Adrenal gland (tissue), 19 donors: ENCODE results near the gene ITIH3. TPM values are rescaled to one million over a fixed set of nuclear protein-coding genes. Genes with fewer than 3 reads are reported as not detected.
A peak's percentile ranks its signal among the peaks of the same experiment; 100 is the strongest.

Experiments used
- DNase-seq, 7 donors: peaks; one replicate each; pipeline ENCODE4 v3.0.0-alpha.2; 2019 to 2020
- H3K27ac ChIP-seq, 5 donors: fragments of 200-600 bp; sonication (generic) in 4 of 5; 1 replicate in 3 of 5; 2 replicates in 2 of 5; pipeline versions ENCODE4 v1.5.1 to v1.8.0; 2016 to 2020; ENCODE audit warnings: mild to moderate bottlenecking in 1 of 5
- H3K27me3 ChIP-seq: fragments of 200-600 bp; 2 replicates; pipeline ENCODE4 v1.8.0; 2021
- H3K36me3 ChIP-seq, 2 donors: fragments of 200-600 bp; replicated peaks in 1 of 2; 1 replicate in 1 of 2; 2 replicates in 1 of 2; pipeline versions ENCODE4 v1.5.1 to v1.8.0; 2018 to 2022
- H3K4me1 ChIP-seq, 2 donors: fragments of 200-600 bp; replicated peaks in 1 of 2; 1 replicate in 1 of 2; 2 replicates in 1 of 2; pipeline versions ENCODE4 v1.5.1 to v1.8.0; 2018 to 2021
- H3K4me3 ChIP-seq, 4 donors: fragments of 200-600 bp; sonication (generic) in 3 of 4; one replicate each; pipeline ENCODE4 v1.5.1; 2016 to 2018
- H3K9me3 ChIP-seq, 3 donors: fragments of 200-600 bp; sonication (generic) in 1 of 3; replicated peaks in 1 of 3; 1 replicate in 2 of 3; 2 replicates in 1 of 3; pipeline versions ENCODE4 v1.5.1 to v1.8.0; 2016 to 2021
- POLR2A ChIP-seq, 2 donors: fragments of 450-650 bp; IDR thresholded peaks; one replicate each; pipeline ENCODE4 v1.6.1; 2017; ENCODE audit warnings: antibody characterized with exemption in 2 of 2, mild to moderate bottlenecking in 2 of 2, moderate library complexity in 1 of 2
- WGBS, 4 donors: extraction: QIAGEN DNeasy Blood & Tissue Kit in 2 of 4; methylation state at CpG; one replicate each; pipeline versions ENCODE4 v1.1.5 to v1.1.7; 2013 to 2017; 5-methylcytosine and 5-hydroxymethylcytosine counted together
- intact Hi-C, 2 donors: fragments of 100-400 bp; cut with DNase I; formaldehyde crosslinking; loops; one replicate each; pipeline versions ENCODE4 v1.14.1 to v1.15.0; 2022 to 2023
- long read RNA-seq, 10 donors: library from polyadenylated mRNA in 3 of 10; unstranded in 2 of 10; stranded (forward) in 1 of 10; transcript quantifications; one replicate each; pipeline ENCODE4 v2.0.0 and lab custom pipeline, GENCODE V29; 2021 to 2026
- polyA plus RNA-seq, 3 donors: library from polyadenylated mRNA; stranded (reverse); fragments of 200-250 nt in 2 of 3; fragments of 350-450 nt in 1 of 3; fragmentation: Illumina TruSeq in 1 of 3; extraction: RNeasy Lipid Tissue Mini Kit (QIAGEN cat#74804) in 1 of 3; gene quantifications; one replicate each; pipeline ENCODE4 v1.2.3, GENCODE V29; 2013 to 2014
- total RNA-seq, 9 donors: library from RNA; depleted of rRNA in 4 of 9; stranded (reverse); fragments of >200 nt in 4 of 9; fragments of 120-200 nt in 1 of 9; fragmentation: NEBNext Ultra II Directional in 1 of 9; extraction: Animal tissue kit (Norgen Biotek cat#: 25700) in 1 of 9; gene quantifications; one replicate each; pipeline versions ENCODE4 v1.1.0 to v1.2.4, GENCODE V29; 2013 to 2023
- TF ChIP-seq, protein P1 (sequence below), 6 experiments: fragments of 450-650 bp in 4 of 6; fragments of 200-600 bp in 2 of 6; sonication (generic) in 1 of 6; IDR thresholded peaks; 1 replicate in 5 of 6; 2 replicates in 1 of 6; pipeline versions ENCODE4 v1.5.1 to v1.8.0; 2016 to 2021; ENCODE audit warnings: antibody characterized with exemption in 6 of 6, mild to moderate bottlenecking in 2 of 6, moderate library complexity in 1 of 6
- donor health status: healthy with polysubstance abuse.
- donor health status: Bipolar disorder and iron deficiency.
- donor health status: DM: yes; HTN: yes; CAD: no.
- donor health status: DM: no; HTN: no; CAD: no.
- donor health status: DM: no; HTN: no; CAD: no.
- donor health status: DM: yes; HTN: yes; CAD: no.

The ITIH3 gene, protein sequence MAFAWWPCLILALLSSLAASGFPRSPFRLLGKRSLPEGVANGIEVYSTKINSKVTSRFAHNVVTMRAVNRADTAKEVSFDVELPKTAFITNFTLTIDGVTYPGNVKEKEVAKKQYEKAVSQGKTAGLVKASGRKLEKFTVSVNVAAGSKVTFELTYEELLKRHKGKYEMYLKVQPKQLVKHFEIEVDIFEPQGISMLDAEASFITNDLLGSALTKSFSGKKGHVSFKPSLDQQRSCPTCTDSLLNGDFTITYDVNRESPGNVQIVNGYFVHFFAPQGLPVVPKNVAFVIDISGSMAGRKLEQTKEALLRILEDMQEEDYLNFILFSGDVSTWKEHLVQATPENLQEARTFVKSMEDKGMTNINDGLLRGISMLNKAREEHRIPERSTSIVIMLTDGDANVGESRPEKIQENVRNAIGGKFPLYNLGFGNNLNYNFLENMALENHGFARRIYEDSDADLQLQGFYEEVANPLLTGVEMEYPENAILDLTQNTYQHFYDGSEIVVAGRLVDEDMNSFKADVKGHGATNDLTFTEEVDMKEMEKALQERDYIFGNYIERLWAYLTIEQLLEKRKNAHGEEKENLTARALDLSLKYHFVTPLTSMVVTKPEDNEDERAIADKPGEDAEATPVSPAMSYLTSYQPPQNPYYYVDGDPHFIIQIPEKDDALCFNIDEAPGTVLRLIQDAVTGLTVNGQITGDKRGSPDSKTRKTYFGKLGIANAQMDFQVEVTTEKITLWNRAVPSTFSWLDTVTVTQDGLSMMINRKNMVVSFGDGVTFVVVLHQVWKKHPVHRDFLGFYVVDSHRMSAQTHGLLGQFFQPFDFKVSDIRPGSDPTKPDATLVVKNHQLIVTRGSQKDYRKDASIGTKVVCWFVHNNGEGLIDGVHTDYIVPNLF
- total RNA-seq (10 to 100 TPM in 1 of 9 donors, 1 to 10 TPM in 7, under 1 TPM in 1; 0.18 to 31.7 (median 2.6) TPM), polyA plus RNA-seq (1 to 10 TPM in 2 of 3 donors, under 1 TPM in 1; 0.97 to 9.2 (median 4.6) TPM)
- long read RNA-seq, donor 1: 0 reads
- long read RNA-seq, donor 2: 0 reads
- long read RNA-seq, donor 3: 0 reads
- long read RNA-seq, donor 4: 0 reads
- long read RNA-seq, donor 5, partial matches to known transcripts: 8 of 8 reads
- long read RNA-seq, donor 5, other reads (novel, unspliced or antisense): 0 of 8 reads
- long read RNA-seq, donor 6: 0 reads
- long read RNA-seq, donor 7: 0 reads
- long read RNA-seq, donor 8: 0 reads
- long read RNA-seq, donor 9: 0 reads
- long read RNA-seq, donor 10, partial matches to known transcripts: 0 of 1 reads
- long read RNA-seq, donor 10, other reads (novel, unspliced or antisense): 0 of 1 reads

DNA sequence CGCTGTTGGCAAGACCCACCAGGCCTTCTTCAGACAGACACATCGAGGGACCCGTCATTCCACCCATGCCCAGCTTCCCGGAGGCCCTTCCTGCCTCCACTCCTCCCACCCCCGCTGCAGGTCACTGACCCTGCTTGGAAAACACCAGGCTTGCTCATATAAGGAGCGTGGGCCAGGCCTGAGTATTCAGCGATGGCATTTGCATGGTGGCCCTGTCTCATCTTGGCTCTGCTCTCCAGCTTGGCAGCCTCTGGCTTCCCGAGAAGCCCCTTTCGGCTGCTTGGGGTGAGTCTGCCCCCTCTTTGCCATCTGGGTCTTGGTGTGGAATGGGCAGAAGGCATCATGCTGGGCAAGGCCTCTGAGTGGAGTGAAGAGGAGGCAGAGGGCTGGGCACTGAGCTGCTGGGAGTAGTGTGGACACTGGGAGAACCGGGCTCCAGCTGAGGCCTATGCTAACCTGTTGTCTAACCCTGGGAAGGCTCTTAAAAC lies at the start of gene ITIH3:
Gene ITIH3 (plus strand): TSS at position 185 of the 488 bp plus-strand sequence. CDS start 8 bp downstream, at position 193.
- Histone ChIP-seq H3K9me3 (no peaks in the 10 kb centered on the region), H3K27ac (peak within 1 kb of the TSS in 1 of 5 donors; percentile 72), H3K4me1 (no peaks in the 10 kb centered on the region), H3K4me3 (no peak within 1 kb of the TSS), H3K27me3 (no peaks in the 10 kb centered on the region), H3K36me3 (no peaks in the 10 kb centered on the region)
- TF ChIP-seq, protein P1, sequence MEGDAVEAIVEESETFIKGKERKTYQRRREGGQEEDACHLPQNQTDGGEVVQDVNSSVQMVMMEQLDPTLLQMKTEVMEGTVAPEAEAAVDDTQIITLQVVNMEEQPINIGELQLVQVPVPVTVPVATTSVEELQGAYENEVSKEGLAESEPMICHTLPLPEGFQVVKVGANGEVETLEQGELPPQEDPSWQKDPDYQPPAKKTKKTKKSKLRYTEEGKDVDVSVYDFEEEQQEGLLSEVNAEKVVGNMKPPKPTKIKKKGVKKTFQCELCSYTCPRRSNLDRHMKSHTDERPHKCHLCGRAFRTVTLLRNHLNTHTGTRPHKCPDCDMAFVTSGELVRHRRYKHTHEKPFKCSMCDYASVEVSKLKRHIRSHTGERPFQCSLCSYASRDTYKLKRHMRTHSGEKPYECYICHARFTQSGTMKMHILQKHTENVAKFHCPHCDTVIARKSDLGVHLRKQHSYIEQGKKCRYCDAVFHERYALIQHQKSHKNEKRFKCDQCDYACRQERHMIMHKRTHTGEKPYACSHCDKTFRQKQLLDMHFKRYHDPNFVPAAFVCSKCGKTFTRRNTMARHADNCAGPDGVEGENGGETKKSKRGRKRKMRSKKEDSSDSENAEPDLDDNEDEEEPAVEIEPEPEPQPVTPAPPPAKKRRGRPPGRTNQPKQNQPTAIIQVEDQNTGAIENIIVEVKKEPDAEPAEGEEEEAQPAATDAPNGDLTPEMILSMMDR (IDR thresholded peaks at IDR 0.05): no peak
- TF ChIP-seq POLR2A (IDR thresholded peaks at IDR 0.05): no peak
- peak in 2 of 7 donors; percentile 27 to 43 for DNase-seq
- WGBS, 4 donors: 71 to 77% (median 76%) methylated on average over 6 to 10 of the region's 10 CpGs
- intact Hi-C loops: no loop called here

DNA sequence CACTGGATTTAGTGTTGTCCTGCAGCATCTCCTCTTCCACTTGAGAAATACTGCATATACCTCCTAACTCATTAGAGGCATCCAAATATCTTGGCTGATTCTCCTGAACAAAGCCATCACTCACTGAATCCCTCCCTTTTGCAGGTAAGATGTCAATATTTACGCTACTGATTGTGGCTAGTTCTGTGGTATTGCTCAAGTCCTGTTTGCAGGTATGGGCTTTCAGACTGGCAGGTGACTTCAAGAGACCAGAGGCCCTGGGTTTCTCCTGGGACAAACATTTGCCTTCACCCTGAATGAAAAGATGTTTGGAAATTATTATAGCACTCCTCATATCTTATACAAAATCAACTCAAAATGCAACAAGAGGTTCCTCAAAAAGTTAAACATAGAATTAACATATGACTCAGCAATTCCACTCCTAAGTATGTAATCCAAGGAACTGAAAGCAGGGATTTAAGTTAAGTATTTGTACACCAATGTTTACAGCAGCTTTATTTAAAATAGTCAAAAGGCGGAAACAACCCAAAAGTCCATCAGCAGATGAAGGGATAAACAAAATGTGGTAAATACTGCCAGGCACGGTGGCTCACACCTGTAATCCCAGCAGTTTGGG lies 42.4 kb upstream of the ITIH3 start:
- no peak for DNase-seq
- WGBS, 4 donors: 89 to 97% (median 94%) methylated on average over 3 of the region's 3 CpGs
- Histone ChIP-seq H3K27ac (no peak overlapping the region), H3K36me3 (peaks cover 0 to 57% of the 10 kb centered on the region in 2 donors), H3K4me1 (peaks cover 0 to 4% of the 10 kb centered on the region in 2 donors), H3K4me3 (no peak overlapping the region), H3K9me3 (peaks cover 0 to 5% (median 0%) of the 10 kb centered on the region in 3 donors), H3K27me3 (no peaks in the 10 kb centered on the region)
- TF ChIP-seq, protein P1 (IDR thresholded peaks at IDR 0.05): no peak
- TF ChIP-seq POLR2A (IDR thresholded peaks at IDR 0.05): no peak
- intact Hi-C loops: loop anchor here in 1 of 2 donors (10.0 kb wide), 1 partner anchor 323 kb away; no protein-coding TSS in a partner anchor

DNA sequence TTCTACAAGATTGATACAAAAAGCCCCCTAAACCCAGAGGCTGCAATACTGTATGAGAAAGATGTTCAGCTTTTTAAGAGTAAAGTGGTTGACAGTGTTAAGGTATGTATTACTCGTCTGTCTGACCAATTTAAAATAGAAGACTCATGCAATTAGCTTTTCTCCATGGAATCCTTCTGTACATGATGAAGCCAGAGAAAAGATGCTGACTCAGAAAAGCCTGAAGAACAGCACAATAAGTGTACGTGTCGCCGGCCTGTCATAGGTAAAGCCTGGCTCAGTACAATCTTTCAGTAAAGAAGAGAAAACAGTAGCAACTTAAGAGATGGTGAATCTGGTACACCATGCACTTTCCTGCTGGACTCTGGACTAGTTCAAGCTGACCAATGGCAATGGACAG lies 40.2 kb upstream of the ITIH3 start:
- H3K36me3 ChIP-seq: peaks cover 0 to 50% of the 10 kb centered on the region in 2 donors
- intact Hi-C loops: loop anchor here in 1 of 2 donors (10.0 kb wide), 1 partner anchor 320 kb away; no protein-coding TSS in a partner anchor

More for the DNA sequence above, 40.2 kb upstream of the ITIH3 start:
- H3K27ac ChIP-seq: no peak overlapping the region
- H3K4me1 ChIP-seq: peaks cover 0 to 4% of the 10 kb centered on the region in 2 donors
- H3K4me3 ChIP-seq: no peak overlapping the region
- H3K9me3 ChIP-seq: peaks cover 0 to 5% (median 0%) of the 10 kb centered on the region in 3 donors
- TF ChIP-seq, protein P1 (IDR thresholded peaks at IDR 0.05): no peak
- no peak for TF ChIP-seq POLR2A (IDR thresholded peaks at IDR 0.05)
- 95 to 98% (median 96%) methylated on average over 4 of the region's 4 CpGs for WGBS, 4 donors
- DNase-seq: no peak
- no peaks in the 10 kb centered on the region for H3K27me3 ChIP-seq
